HG03139 (cell line): ENCODE data around the gene FBLN5.

Experiments
- ATAC-seq: cut with Tn5 transposase; IDR thresholded peaks from one replicate; pipeline ENCODE4 v1.9.1; 2021; ENCODE audit not compliant: unreplicated experiment

Gene FBLN5, protein sequence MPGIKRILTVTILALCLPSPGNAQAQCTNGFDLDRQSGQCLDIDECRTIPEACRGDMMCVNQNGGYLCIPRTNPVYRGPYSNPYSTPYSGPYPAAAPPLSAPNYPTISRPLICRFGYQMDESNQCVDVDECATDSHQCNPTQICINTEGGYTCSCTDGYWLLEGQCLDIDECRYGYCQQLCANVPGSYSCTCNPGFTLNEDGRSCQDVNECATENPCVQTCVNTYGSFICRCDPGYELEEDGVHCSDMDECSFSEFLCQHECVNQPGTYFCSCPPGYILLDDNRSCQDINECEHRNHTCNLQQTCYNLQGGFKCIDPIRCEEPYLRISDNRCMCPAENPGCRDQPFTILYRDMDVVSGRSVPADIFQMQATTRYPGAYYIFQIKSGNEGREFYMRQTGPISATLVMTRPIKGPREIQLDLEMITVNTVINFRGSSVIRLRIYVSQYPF

DNA sequence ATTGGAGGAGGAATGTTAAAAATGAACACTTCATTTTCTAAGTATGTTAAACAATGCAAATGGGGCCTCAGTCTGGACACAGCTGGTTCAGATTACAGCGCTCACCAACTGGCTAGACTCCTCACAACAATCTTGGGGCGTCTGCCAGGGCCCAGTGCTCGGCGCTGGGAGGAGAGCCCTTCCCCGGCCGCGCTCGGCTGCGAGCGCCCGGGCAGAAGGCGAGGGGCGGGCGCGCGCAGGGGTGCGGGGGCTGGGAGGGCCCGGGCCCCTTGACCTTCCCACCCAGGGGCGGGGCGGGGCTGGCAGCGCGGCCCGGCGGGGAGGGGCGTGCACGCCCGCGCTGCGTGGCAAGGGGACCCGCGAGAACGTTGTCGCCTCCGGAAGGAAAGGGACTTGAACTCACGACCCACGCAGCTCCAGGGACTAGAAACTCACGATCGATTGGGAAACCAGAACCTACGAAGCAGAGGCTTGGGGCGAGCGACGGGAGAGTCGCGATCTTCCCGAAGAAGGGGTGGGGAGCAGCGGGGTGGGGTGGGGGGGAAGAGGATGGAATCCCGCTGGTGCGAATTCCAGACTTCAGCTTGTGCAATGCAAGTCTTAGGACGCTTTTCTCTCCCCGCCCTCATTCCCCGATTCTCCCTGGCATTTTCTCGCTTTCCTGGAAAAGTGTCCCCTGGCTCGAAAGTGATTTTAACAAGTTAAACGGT is at the start of gene FBLN5:
Gene FBLN5 (minus strand): TSS at position 220 of the 710 bp plus-strand sequence. CDS start 465 bp downstream, outside the sequence.
- ATAC-seq = no peak

DNA sequence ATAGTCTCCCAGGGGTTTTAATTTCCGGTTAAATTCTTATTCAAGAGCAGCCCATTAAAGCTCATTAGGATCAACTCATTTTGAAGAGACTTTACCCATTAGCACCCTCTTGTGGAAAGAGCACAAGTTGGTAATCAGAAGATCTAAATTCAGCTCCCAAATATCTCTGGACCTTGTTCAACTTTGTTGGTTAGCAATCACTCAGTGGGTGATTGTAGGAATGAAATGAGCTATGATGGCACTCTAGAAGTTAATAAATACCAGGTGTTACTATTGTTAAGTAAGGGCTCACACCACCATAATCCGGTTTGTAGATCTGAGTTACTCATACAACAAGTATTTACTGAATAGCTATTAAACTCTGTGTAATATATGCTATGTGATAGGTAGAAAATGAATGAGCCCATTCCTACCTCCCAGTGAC is 49.5 kb upstream of the FBLN5 start:
- no peak for ATAC-seq

DNA sequence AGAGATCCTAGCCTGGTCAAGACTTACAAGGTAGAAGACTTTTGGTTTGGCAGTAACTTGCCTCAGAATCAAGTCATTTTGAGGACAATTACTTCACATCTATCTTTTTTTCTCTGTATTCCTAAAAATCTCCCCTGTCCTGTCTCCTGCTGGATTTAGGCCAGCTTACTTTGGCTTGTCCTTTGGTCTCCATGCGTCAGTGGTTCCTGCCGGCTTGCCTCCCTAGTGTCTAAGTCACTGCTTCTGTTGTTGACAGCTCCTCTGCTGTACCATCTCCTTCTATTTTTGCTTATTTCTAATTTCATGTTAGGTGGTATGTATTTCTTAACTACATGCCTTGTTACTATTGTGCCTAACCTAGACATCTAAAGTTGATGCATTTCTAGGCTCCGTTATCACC is 39.7 kb upstream of the FBLN5 start:
- ATAC-seq = no peak

DNA sequence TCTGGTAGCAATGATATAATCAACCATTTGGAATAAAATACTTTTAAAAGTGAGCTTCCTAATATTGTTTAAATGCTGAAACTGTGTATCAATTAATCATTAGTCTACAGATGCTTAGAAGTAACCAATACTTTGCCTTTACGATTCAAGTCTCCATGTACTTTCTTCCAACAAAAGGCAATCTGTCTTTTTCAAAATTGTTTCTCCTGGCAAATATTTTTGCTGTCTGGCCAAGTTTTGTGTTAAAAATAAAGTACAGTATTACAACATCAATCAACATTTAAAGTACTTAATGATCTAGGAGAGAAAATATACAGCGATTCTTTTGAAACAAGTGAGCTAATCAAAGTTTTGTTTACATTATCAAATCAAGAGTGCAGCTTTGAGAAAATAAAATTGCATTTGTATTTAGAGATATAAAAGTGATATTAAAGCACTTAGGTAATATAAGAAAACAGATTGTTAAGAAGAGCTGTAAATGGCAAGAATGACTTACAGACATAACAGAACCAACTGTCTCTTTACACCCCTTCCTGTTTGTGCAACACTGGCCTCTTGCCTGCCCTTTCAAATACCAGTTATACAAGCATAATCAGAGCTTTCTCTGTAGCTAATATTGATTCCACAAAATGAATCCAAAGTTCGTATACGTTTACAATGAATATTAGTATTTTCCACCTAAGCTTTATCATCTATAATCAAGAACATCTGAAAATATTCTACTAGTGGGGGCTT is 38.2 kb upstream of the FBLN5 start:
- ATAC-seq = no peak

DNA sequence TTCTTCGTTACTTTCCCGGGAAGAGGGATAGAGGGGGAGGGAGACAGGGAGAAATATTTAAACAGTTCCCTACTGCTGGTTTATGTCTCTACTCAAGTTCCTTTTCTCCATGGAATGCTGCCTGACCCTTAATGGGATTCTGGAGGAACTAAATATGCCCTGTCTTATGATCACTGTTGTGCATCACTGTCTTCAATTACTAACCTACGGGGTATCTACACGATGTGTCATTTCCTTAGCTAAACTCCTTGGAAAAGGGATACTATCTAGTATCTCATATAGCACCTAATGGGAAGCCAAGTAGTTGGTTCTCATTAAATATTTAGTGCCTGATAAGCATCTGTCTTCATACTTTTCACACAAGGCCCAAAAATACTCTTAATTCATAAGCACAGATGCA is 37.5 kb upstream of the FBLN5 start:
- no peak for ATAC-seq

DNA sequence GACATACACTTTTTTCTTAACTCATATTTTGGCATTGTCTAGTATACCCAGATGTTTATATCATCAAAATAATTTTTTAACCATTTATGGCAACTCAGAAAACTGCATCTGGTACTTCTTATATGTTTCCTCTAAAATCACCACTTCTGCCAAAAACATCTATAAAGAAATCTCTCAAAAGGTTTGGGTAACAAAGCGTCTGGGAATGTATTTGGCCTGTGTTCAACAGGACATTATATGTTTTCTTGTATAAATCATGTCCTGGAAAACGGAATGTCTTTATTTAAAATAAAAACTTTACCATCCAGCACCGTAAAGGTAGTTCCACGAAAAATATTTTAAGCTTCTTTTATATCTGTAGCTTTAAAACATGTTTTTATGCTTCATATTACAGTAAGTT is 36.1 kb upstream of the FBLN5 start:
- no peak for ATAC-seq

DNA sequence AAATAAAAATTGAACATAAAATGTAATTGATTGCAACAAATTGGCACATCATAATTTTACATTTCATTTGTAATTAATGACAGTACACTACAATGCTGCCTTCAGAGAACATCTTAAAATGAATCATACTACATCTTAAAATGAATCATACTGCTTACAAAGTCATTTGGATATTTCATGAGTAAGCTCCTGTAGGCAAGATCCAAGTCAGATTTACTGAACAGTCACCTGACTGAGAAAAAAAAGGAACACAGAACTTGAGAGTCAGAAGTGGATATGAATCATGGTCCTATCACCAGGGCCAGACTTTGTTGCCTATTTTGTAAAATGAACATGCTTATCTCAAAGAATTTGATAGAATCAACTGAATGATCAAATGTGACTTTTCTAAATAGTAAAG is 32.7 kb upstream of the FBLN5 start:
- no peak for ATAC-seq

DNA sequence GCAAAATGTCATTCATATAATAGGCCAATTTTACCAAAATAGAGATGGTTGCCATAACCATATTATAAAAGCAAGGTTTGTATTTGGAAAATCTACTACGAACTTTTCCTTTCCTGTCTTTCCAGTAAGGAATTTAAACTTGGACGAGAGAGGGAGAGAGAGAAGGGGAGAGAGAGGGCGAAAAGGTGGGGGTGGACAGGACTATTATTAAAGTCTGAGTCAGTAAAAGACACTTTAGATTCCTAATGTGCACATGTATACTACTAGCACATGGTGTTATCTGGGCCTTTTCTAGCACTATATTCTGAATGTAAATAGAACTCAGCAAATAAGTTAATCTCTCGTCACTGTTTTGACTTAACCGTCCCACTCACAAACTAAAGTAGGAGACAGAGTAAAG is 30.4 kb upstream of the FBLN5 start:
- no peak for ATAC-seq

DNA sequence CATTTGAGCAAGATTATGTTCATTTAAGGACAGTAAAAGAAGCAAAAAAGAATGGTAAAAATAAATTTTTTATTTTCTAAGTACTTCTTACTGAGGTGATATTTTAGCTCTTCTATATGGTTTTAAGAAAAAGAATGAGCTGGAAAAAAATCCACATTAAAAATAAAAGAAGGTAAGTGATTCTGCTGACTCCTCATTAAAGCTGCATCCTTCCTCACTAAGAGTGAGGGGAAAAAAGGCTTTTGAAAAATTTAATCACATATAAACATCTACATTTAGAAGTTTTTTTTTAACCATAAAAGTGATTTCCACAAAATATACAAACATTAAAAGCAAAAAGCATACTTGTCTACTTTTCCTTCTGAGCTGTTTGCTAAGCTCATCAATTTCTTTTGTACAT is 28.3 kb upstream of the FBLN5 start:
- ATAC-seq = no peak

DNA sequence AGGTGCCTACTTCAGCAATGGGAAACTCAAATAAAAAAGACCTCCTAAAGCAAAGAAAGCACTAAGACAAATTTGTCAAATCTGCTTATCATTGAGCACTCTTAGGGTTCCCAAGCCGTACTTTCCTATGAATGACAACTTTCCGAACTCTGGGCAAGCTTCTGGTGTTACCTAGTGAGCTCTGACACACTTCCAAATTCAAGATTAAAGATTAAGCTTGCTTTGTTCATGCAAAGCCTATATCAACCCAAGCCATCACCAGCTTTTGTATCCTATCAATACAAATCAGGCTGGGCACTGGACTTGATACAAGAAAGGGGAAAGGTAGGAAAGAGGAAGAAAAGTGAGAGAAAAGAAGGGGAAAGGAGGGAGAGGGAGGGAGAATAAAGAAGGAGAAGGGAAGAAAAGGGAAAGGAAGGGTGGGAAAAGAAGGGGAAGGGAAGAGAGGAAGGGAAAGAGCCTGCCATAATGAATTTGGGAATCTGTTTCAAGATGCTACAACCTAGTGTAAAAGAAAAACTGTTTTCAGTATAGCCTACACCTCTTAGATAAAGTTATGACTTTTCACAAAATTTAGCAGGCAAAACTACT is 23.8 kb upstream of the FBLN5 start:
- ATAC-seq = no peak

DNA sequence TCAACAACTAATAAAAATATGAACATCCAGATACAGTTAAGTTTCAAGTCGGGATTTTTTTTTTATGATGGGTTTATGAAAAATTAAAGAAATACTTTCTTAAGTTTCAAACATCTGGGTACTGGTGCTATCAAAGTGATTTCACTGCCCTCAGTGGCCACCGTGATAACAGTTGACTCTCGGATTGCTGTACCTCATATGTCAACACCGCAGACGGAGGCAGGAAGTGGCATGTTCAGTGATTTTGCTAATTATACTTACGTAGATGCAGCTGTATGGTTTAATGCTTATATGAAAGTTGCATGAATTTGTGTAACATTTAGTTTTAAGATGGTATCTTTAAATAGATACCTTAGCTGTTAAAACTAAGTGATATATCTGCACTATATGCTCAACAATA is 20.8 kb upstream of the FBLN5 start:
- no peak for ATAC-seq

DNA sequence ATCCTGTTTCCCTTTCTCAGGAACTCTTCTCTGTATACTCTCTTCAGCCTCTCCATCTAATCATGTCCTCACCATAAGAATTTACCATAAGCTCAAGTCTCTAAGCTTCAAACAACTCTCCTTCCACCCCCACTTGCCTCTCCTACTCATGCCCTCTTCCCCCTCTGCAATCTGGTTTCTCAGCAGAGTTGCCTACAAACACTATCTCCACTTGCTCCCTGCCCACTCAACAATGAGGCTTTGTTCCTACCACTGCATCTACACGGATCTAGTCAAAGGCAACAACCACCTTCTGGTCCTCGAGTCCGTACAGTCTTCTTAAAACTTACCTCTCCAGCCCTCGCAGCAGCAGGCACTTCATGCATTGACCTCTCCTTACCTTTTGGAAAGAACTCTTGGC is 17.2 kb upstream of the FBLN5 start:
- no peak for ATAC-seq

DNA sequence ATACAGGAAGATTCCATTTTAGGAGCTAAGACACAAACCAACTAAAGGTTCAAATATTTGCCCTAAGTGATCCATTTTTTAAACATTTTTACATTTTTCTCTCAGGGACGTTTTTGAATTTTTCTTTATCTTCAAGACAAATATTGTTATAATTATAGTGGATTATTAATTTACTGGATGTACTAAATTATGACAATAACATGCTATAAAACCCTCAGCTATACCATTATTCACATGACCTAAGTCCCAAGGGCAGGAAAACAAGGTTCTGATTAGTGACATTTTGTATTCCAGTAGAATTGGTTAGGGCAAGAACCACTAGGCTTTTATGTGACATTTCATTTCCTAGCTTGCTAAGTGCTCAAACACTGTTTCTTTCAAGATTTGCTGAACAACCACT is 16.5 kb upstream of the FBLN5 start:
- no peak for ATAC-seq

DNA sequence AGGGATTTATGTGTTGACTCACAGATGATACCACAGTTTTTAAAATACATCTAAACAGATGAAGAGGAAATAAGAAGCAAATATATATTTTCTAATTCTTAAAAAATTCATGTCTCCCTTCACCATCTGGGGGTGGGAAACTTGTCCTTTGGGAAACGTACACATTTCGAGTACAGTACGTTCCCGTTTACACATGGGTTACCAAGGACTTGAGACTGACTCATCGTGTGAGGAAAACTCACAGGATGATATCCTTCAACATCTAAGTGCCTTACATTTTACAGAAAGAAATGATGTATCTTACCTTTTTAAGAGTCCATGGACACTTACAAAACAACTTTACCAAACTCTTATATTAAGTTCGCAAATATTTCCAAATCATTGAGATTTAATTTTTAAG is 16.0 kb upstream of the FBLN5 start:
- ATAC-seq = no peak

DNA sequence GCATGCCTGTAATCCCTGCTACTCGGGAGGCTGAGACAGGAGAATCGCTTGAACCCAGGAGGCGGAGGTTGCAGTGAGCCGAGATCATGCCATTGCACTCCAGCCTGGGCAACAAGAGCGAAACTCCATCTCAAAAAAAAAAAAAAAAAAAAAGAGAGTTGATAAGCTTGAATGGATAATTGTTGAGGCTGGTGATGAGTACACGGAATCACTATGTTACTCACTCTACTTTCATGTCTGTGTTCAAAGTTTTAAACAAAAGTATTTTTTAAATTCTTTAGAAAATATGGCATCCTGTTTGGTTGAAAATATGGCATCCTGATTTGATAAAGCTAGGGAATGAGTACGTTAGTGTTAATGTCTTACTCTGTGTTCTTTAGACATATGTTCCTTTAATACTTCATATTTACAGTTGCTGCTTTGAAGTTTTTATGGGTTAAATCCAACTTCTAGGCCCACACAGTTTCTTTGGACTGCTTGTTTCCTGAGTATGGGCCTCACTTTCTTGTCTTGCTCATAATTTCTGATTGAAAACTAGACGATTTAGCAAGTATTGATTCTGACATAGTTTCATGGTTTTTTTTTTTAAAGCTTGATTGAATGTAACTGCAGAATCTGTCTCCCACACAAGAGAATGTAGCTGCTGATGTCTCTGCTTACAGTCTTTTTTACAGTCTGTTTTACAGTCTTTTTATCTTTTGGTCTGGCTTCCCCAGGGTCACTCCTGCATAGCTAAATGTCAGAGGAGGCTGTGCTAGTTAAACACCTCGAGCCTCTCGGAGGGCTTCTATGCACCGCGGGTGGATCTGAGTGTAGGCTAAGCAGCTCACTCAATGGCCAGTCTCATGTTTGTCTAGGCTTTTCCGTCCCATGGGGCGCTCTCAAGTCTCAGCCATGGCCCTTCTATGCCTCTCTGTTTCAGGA is 14.1 kb upstream of the FBLN5 start:
- ATAC-seq = no peak

DNA sequence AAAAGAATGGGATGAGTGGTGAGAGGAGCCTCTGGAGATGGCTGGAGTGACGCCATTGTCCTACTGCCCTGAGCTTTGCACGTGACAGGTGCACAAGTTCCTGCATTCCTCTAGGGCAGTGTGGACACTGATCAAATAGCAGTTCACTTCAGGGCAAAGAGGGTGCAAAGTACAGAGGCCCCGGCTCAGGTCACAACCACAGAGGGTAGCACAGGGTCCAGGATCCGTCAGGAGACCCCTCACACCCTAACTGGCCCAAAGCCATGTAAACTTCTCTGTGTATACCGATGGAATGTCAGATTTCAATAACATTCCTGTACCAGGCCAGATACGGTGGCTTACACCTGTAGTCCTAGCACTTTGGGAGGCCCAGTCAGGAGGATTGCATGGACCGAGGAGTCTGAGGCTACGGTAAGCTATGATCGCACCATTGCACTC is 10.4 kb upstream of the FBLN5 start:
- no peak for ATAC-seq

DNA sequence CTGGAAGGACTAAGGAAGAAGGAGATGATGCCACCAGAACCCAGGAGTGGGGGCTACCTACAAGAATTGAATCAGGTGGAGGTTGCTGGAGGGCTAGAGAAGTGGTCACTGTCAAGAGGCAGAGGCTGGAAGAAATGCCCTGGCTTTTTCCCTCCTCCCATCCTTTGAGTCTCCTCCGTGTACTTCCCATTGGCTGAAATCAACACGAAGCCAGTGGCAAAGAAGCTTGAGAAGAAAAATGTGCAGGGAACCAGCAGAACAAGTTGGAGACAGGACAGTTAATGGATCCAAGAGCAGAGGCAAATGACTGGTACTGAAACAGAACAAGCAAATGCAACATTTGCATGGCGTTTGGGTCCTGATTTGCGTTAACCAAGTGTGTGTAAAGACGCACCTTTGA is 9.1 kb upstream of the FBLN5 start:
- no peak for ATAC-seq

DNA sequence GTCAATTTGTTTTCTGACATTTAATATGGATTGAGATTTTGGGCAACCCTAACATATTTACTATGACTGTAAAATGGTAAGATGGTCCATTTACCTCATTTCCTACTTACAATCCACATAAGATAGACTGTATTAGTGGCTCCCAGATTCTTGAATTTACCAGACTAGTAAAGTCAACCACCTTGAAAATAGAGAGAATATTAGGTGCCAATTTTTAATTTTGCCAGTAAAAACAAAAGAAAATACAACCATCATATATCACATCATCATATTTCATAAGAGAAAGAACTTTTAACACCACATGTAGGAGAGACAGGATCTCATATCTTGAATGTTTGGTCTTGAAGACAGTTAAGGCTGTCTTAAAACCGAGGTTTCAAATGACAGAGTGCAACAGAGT is 7.7 kb upstream of the FBLN5 start:
- no peak for ATAC-seq

DNA sequence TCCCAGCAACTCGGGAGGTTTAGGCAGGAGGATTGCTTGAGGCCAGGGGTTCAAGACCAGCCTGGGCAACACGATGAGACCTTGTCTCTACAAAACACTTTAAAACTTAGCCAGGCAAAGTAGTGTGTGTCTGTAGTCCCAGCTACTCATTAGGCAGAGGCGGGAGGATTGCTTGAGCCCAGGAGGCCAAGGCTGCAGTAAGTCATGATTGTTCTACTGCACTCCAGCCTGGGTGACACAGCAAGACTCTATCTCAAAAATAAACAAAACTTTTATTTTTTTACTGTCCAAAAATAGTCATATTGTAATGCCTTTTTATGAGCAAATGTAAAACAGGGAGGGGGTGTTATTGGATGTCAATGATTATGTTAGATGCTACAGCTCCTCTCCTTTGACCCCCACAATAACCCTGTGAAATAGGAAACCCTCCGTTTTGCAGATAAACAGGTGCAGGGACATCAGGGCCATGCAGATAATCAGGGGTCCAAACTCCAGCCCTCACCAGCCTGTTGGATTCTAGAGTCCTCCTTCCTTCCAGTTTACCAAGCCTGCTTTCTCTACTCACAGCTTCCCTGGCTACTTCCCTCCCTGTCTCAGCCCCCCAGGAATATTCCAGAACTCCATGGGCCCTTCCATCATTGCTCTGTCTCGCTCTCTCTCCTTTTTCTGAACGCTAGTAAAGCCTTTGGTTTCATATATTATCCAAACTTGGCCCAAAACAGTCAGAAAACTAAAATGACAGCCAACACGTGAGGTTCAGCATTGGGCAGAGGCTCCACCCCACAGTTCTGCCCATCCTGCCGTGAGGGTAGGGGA is 5.9 kb upstream of the FBLN5 start:
- ATAC-seq = no peak
